Liver (tissue), 9 donors: ENCODE data around the gene LSM6. TPM values are rescaled to one million over a fixed set of nuclear protein-coding genes. Genes with fewer than 3 reads are reported as not detected.

Experiments used
- DNase-seq: peaks from one replicate; pipeline ENCODE4 v3.0.0-alpha.2; 2017; ENCODE audit warnings: low spot score
- H3K27ac ChIP-seq, 2 donors: one replicate each; pipeline ENCODE4 v1.7.0; 2013; ENCODE audit warnings: inconsistent platforms in 2 of 2, low read length in 2 of 2, control low read depth in 1 of 2, low read depth in 1 of 2, mild to moderate bottlenecking in 1 of 2
- H3K27me3 ChIP-seq, 4 donors: one replicate each; pipeline versions ENCODE4 v1.6.1 to v1.7.0; 2013; ENCODE audit warnings: low read length in 3 of 4, inconsistent platforms in 1 of 4, mild to moderate bottlenecking in 1 of 4, moderate library complexity in 1 of 4; ENCODE audit not compliant: control insufficient read depth in 4 of 4, insufficient read depth in 4 of 4
- H3K36me3 ChIP-seq, 4 donors: one replicate each; pipeline versions ENCODE4 v1.6.1 to v1.7.0; 2013; ENCODE audit warnings: low read length in 3 of 4, mild to moderate bottlenecking in 3 of 4, low read depth in 1 of 4, moderate library complexity in 1 of 4; ENCODE audit not compliant: control insufficient read depth in 4 of 4, insufficient read depth in 3 of 4
- H3K4me1 ChIP-seq, 4 donors: one replicate each; pipeline versions ENCODE4 v1.6.1 to v1.7.0; 2013; ENCODE audit warnings: low read length in 3 of 4, mild to moderate bottlenecking in 3 of 4, moderate library complexity in 1 of 4; ENCODE audit not compliant: control insufficient read depth in 4 of 4, insufficient read depth in 4 of 4
- H3K4me3 ChIP-seq, 3 donors: one replicate each; pipeline versions ENCODE4 v1.6.1 to v1.7.0; 2013; ENCODE audit warnings: low read length in 3 of 3, control low read depth in 1 of 3, low read depth in 1 of 3, mild to moderate bottlenecking in 1 of 3
- H3K9ac ChIP-seq, 2 donors: one replicate each; pipeline ENCODE4 v1.7.0; 2013; ENCODE audit warnings: low read length in 2 of 2, mild to moderate bottlenecking in 2 of 2, moderate library complexity in 2 of 2, control low read depth in 1 of 2, low read depth in 1 of 2
- H3K9me3 ChIP-seq, 4 donors: one replicate each; pipeline versions ENCODE4 v1.6.1 to v1.7.0; 2013; ENCODE audit warnings: low read length in 3 of 4; ENCODE audit not compliant: control insufficient read depth in 4 of 4
- ATF3 ChIP-seq: IDR thresholded peaks from 2 replicates; pipeline ENCODE4 v1.6.1; 2016; ENCODE audit warnings: antibody characterized with exemption
- CTCF ChIP-seq: fragments of 150-350 bp; IDR thresholded peaks from 2 replicates; pipeline ENCODE4 v1.5.1; 2017; ENCODE audit warnings: improper control_type of control experiment, low read depth, low read length; ENCODE audit not compliant: missing input control
- EGR1 ChIP-seq, 2 donors: IDR thresholded peaks; 2 replicates each; pipeline ENCODE4 v1.6.1; 2016 to 2018; ENCODE audit warnings: antibody characterized with exemption in 2 of 2, low read depth in 2 of 2
- FOXA1 ChIP-seq: IDR thresholded peaks from 2 replicates; pipeline ENCODE4 v1.6.1; 2016; ENCODE audit warnings: antibody characterized with exemption
- FOXA2 ChIP-seq: IDR thresholded peaks from 2 replicates; pipeline ENCODE4 v1.6.1; 2016; ENCODE audit warnings: antibody characterized with exemption
- GABPA ChIP-seq, 2 donors: IDR thresholded peaks in 1 of 2; conservative IDR thresholded peaks in 1 of 2; 2 replicates each; pipeline ENCODE4 v1.6.1; 2016; ENCODE audit warnings: antibody characterized with exemption in 2 of 2, mild to moderate bottlenecking in 1 of 2, moderate library complexity in 1 of 2
- HNF4A ChIP-seq, 2 donors: conservative IDR thresholded peaks; 2 replicates each; pipeline ENCODE4 v1.6.1; 2016; ENCODE audit warnings: antibody characterized with exemption in 2 of 2, mild to moderate bottlenecking in 2 of 2
- JUND ChIP-seq, 2 donors: IDR thresholded peaks; 2 replicates each; pipeline ENCODE4 v1.6.1; 2016; ENCODE audit warnings: antibody characterized with exemption in 2 of 2
- NR2F2 ChIP-seq: IDR thresholded peaks from 2 replicates; pipeline ENCODE4 v1.6.1; 2016; ENCODE audit warnings: antibody characterized with exemption
- RAD21 ChIP-seq, 2 donors: IDR thresholded peaks; 2 replicates each; pipeline ENCODE4 v1.6.1; 2016; ENCODE audit warnings: antibody characterized with exemption in 2 of 2, mild to moderate bottlenecking in 2 of 2
- RXRA ChIP-seq, 2 donors: IDR thresholded peaks; 2 replicates each; pipeline ENCODE4 v1.6.1; 2017 to 2018; ENCODE audit warnings: antibody characterized with exemption in 2 of 2, mild to moderate bottlenecking in 1 of 2
- SP1 ChIP-seq: IDR thresholded peaks from 2 replicates; pipeline ENCODE4 v1.6.1; 2018; ENCODE audit warnings: antibody characterized with exemption, mild to moderate bottlenecking
- TAF1 ChIP-seq: conservative IDR thresholded peaks from 2 replicates; pipeline ENCODE4 v1.6.1; 2016; ENCODE audit warnings: antibody characterized with exemption, mild to moderate bottlenecking
- YY1 ChIP-seq: IDR thresholded peaks from 2 replicates; pipeline ENCODE4 v1.6.1; 2016; ENCODE audit warnings: antibody characterized with exemption, mild to moderate bottlenecking
- ZBTB33 ChIP-seq: IDR thresholded peaks from 2 replicates; pipeline ENCODE4 v1.6.1; 2016; ENCODE audit warnings: antibody characterized with exemption
- WGBS: extraction: QIAGEN DNeasy Blood & Tissue Kit; methylation state at CpG from one replicate; pipeline ENCODE4 v1.1.7; 2013; 5-methylcytosine and 5-hydroxymethylcytosine counted together
- polyA plus RNA-seq, 2 donors: library from polyadenylated mRNA; stranded (reverse) in 1 of 2; unstranded in 1 of 2; fragments of 200-250 nt in 1 of 2; fragments of >200 nt in 1 of 2; fragmentation: Nextera tagmentation in 1 of 2; extraction: Ambion mirVana in 1 of 2; gene quantifications; one replicate each; pipeline versions ENCODE4 v1.2.1 to v1.2.3, GENCODE V29; 2013 to 2015
- total RNA-seq, 2 donors: library from RNA; depleted of rRNA; stranded (reverse); fragments of >200 nt; gene quantifications; one replicate each; pipeline ENCODE4 v1.2.3, GENCODE V29; 2014
- TF ChIP-seq, protein P1 (sequence below): IDR thresholded peaks from 2 replicates; pipeline ENCODE4 v1.6.1; 2016; ENCODE audit warnings: antibody characterized with exemption
- TF ChIP-seq, protein P2 (sequence below): IDR thresholded peaks from 2 replicates; pipeline ENCODE4 v1.6.1; 2016; ENCODE audit warnings: antibody characterized with exemption, mild to moderate bottlenecking
- donor health status: healthy.
- donor health status: healthy.
- donor health status: healthy.
- donor health status: healthy.
- donor health status: healthy.

Gene LSM6
- total and polyA plus RNA-seq, 4 donors: 14.7 to 26.9 (median 24.2) TPM

DNA sequence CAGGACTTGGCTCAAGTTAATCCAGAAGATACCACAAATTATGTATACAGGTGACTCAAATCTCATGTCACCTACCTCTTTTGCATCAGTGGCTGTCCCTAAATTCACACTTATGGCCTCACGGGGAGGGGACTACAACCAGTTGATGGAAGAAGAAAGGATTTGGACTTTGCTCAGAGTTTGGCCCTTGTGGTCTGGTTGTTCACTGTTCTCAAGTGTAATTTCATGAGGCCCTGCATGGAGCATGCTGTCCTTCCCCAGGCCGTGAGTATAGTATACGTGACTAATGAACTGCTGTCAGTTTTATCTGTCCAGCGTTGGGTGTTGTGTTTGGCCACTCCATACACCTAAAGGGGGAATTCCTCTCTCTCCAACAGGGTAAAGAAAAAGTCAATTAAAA lies 27.5 kb upstream of the LSM6 start:
- H3K27me3 ChIP-seq: no peaks in the 10 kb centered on the region
- no peak overlapping the region for H3K4me3 ChIP-seq
- TF ChIP-seq NR2F2: no peak
- no peak for DNase-seq
- H3K27ac ChIP-seq: no peak overlapping the region
- H3K9me3 ChIP-seq: no peaks in the 10 kb centered on the region
- H3K9ac ChIP-seq: no peak overlapping the region
- 86% methylated on average over 4 of the region's 4 CpGs for WGBS
- H3K4me1 ChIP-seq: no peaks in the 10 kb centered on the region
- H3K36me3 ChIP-seq: no peaks in the 10 kb centered on the region

DNA sequence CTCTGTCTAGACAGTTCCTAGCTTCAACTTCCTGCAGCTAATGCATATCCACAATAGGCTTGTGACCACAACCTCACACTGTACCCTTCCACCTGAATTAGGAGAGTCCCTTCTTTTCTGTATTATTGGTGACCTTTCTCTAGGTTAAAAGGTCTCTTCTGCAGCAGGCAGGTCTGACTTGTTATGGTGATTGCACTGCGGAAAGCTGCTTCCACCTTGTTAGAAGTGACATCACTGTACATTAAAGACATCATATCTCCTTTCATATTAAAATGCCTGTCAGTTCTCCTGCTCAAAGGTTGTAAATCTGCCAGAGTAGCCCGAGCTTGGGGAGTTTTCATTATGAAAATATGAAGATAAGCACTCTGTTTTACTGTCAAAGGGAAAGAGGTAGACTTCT lies 21.5 kb upstream of the LSM6 start:
- Histone ChIP-seq H3K27me3 (no peaks in the 10 kb centered on the region), H3K36me3 (no peaks in the 10 kb centered on the region), H3K4me1 (no peaks in the 10 kb centered on the region), H3K27ac (no peak overlapping the region), H3K9ac (no peak overlapping the region), H3K9me3 (peaks cover 0 to 4% (median under 1%) of the 10 kb centered on the region in 4 donors), H3K4me3 (no peak overlapping the region)
- DNase-seq: no peak
- TF ChIP-seq, protein P1, sequence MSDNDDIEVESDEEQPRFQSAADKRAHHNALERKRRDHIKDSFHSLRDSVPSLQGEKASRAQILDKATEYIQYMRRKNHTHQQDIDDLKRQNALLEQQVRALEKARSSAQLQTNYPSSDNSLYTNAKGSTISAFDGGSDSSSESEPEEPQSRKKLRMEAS: no peak
- TF ChIP-seq GABPA (IDR thresholded peaks at IDR 0.05 in 1 of 2, conservative IDR thresholded peaks at IDR 0.05 in 1 of 2): no peak
- TF ChIP-seq FOXA2: no peak
- no peak for TF ChIP-seq SP1
- no peak for TF ChIP-seq ZBTB33
- TF ChIP-seq, protein P2, sequence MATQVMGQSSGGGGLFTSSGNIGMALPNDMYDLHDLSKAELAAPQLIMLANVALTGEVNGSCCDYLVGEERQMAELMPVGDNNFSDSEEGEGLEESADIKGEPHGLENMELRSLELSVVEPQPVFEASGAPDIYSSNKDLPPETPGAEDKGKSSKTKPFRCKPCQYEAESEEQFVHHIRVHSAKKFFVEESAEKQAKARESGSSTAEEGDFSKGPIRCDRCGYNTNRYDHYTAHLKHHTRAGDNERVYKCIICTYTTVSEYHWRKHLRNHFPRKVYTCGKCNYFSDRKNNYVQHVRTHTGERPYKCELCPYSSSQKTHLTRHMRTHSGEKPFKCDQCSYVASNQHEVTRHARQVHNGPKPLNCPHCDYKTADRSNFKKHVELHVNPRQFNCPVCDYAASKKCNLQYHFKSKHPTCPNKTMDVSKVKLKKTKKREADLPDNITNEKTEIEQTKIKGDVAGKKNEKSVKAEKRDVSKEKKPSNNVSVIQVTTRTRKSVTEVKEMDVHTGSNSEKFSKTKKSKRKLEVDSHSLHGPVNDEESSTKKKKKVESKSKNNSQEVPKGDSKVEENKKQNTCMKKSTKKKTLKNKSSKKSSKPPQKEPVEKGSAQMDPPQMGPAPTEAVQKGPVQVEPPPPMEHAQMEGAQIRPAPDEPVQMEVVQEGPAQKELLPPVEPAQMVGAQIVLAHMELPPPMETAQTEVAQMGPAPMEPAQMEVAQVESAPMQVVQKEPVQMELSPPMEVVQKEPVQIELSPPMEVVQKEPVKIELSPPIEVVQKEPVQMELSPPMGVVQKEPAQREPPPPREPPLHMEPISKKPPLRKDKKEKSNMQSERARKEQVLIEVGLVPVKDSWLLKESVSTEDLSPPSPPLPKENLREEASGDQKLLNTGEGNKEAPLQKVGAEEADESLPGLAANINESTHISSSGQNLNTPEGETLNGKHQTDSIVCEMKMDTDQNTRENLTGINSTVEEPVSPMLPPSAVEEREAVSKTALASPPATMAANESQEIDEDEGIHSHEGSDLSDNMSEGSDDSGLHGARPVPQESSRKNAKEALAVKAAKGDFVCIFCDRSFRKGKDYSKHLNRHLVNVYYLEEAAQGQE: no peak
- no peak for TF ChIP-seq EGR1 (IDR thresholded peaks at IDR 0.05; ENCODE audit: low read depth in 2 of 2)
- no peak for TF ChIP-seq FOXA1
- TF ChIP-seq JUND (IDR thresholded peaks at IDR 0.05): no peak
- no peak for TF ChIP-seq RAD21 (IDR thresholded peaks at IDR 0.05)
- no peak for TF ChIP-seq RXRA (IDR thresholded peaks at IDR 0.05)
- no peak for TF ChIP-seq YY1
- no peak for TF ChIP-seq CTCF
- no peak for TF ChIP-seq ATF3
- TF ChIP-seq HNF4A (conservative IDR thresholded peaks at IDR 0.05): no peak
- no peak for TF ChIP-seq NR2F2
- TF ChIP-seq TAF1: no peak
- 60% methylated on average over 2 of the region's 2 CpGs for WGBS
